ENCODE measurements around the gene SNX20. TPM values are rescaled to one million over a fixed set of nuclear protein-coding genes. Genes with fewer than 3 reads are reported as not detected.

SNX20 gene
- total and polyA plus RNA-seq, 2 donors (not counting 3 experiments of a cell fraction or from before 2014, with no cell fraction given): not detected

GRCh38 chr16:50632927-50633800 is 47.9 kb downstream of the SNX20 start:
- Histone ChIP-seq H3K4me2 (ENCODE audit: insufficient read depth, low read length) (no peak overlapping the region), H4K20me1 (replicated peaks; ENCODE audit: control insufficient read depth, extremely low read depth, insufficient read depth, low read length) (no peaks in the 10 kb centered on the region), H3K36me3 (ENCODE audit: control insufficient read depth in 2 of 2, extremely low read depth in 1 of 2, insufficient read depth in 2 of 2, low read length in 2 of 2) (no peaks in the 10 kb centered on the region), H3K9ac (replicated peaks; ENCODE audit: extremely low read depth, insufficient read depth, low read length) (no peak overlapping the region), H2AFZ (ENCODE audit: low read depth, low read length) (no peak overlapping the region), H3K79me2 (ENCODE audit: control insufficient read depth, insufficient read depth, low read length) (no peaks in the 10 kb centered on the region), H3K9me3 (replicated peaks; ENCODE audit: control insufficient read depth, insufficient read depth, low read length) (no peaks in the 10 kb centered on the region), H3K4me3 (replicated peaks in 1 of 3; ENCODE audit: insufficient read depth in 1 of 3, low read depth in 1 of 3, low read length in 3 of 3) (no peak overlapping the region), H3K27ac (ENCODE audit: insufficient read depth, low read depth, low read length) (no peak overlapping the region), H3K4me1 (ENCODE audit: control insufficient read depth, extremely low read depth, insufficient read depth, low read length) (no peaks in the 10 kb centered on the region), H3K9me1 (replicated peaks; ENCODE audit: control insufficient read depth, extremely low read depth, insufficient read depth, low read length) (no peaks in the 10 kb centered on the region), H3K27me3 (ENCODE audit: control insufficient read depth in 2 of 2, insufficient read depth in 2 of 2, low read length in 2 of 2) (no peaks in the 10 kb centered on the region)
- BruUV-seq (replicated peaks): no TSS peak
- POLR2A ChIA-PET: no interaction called here
- intact Hi-C loops (cut with micrococcal nuclease): no loop called here
- TF ChIP-seq MYC (IDR thresholded peaks at IDR 0.05; ENCODE audit: low read depth, low read length): no peak
- TF ChIP-seq, protein P1, sequence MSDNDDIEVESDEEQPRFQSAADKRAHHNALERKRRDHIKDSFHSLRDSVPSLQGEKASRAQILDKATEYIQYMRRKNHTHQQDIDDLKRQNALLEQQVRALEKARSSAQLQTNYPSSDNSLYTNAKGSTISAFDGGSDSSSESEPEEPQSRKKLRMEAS (IDR thresholded peaks at IDR 0.05; ENCODE audit: insufficient read depth, insufficient read length): no peak
- TF ChIP-seq POLR2A (IDR thresholded peaks at IDR 0.05; ENCODE audit: low read depth, low read length): no peak
- TF ChIP-seq POLR2AphosphoS5 (IDR thresholded peaks at IDR 0.05; ENCODE audit: insufficient read depth, low read depth, low read length): no peak
- no peak for TF ChIP-seq GATA2 (IDR thresholded peaks at IDR 0.05; ENCODE audit: insufficient read depth, insufficient read length, low read depth, low read length)
- no peak for TF ChIP-seq JUN (IDR thresholded peaks at IDR 0.05; ENCODE audit: borderline replicate concordance, insufficient read depth, insufficient read length, low read depth)
- CTCF ChIA-PET: no interaction called here
- dilution Hi-C loops (cut with MboI; ENCODE audit: extremely low pct_ligation_motif_present, low sequenced_read_pairs): no loop called here
- DNase-seq (ENCODE audit: low read depth, low spot score) (no peak), FAIRE-seq (no peak)

- Histone ChIP-seq H3K9me3 (replicated peaks; ENCODE audit: control insufficient read depth, insufficient read depth, low read length) (no peaks in the 10 kb centered on the region), H3K36me3 (ENCODE audit: control insufficient read depth in 2 of 2, extremely low read depth in 1 of 2, insufficient read depth in 2 of 2, low read length in 2 of 2) (no peaks in the 10 kb centered on the region), H3K9me1 (replicated peaks; ENCODE audit: control insufficient read depth, extremely low read depth, insufficient read depth, low read length) (no peaks in the 10 kb centered on the region), H3K4me3 (replicated peaks in 1 of 3; ENCODE audit: insufficient read depth in 1 of 3, low read depth in 1 of 3, low read length in 3 of 3) (no peak overlapping the region), H3K9ac (replicated peaks; ENCODE audit: extremely low read depth, insufficient read depth, low read length) (no peak overlapping the region), H4K20me1 (replicated peaks; ENCODE audit: control insufficient read depth, extremely low read depth, insufficient read depth, low read length) (no peaks in the 10 kb centered on the region), H2AFZ (ENCODE audit: low read depth, low read length) (no peak overlapping the region), H3K4me1 (ENCODE audit: control insufficient read depth, extremely low read depth, insufficient read depth, low read length) (no peaks in the 10 kb centered on the region), H3K4me2 (ENCODE audit: insufficient read depth, low read length) (no peak overlapping the region), H3K27me3 (ENCODE audit: control insufficient read depth in 2 of 2, insufficient read depth in 2 of 2, low read length in 2 of 2) (no peaks in the 10 kb centered on the region), H3K27ac (ENCODE audit: insufficient read depth, low read depth, low read length) (no peak overlapping the region), H3K79me2 (ENCODE audit: control insufficient read depth, insufficient read depth, low read length) (no peaks in the 10 kb centered on the region)
- ChIA-PET POLR2A (no interaction called here), CTCF (no interaction called here)
- FAIRE-seq (no peak), DNase-seq (ENCODE audit: low read depth, low spot score) (no peak)
- no TSS peak for BruUV-seq (replicated peaks)
- intact Hi-C loops (cut with micrococcal nuclease): no loop called here
- dilution Hi-C loops (cut with MboI; ENCODE audit: extremely low pct_ligation_motif_present, low sequenced_read_pairs): no loop called here
- no peak for TF ChIP-seq JUN (IDR thresholded peaks at IDR 0.05; ENCODE audit: borderline replicate concordance, insufficient read depth, insufficient read length, low read depth)
- no peak for TF ChIP-seq GATA2 (IDR thresholded peaks at IDR 0.05; ENCODE audit: insufficient read depth, insufficient read length, low read depth, low read length)
These were observed 49.0 kb downstream of the SNX20 start for GRCh38 chr16:50631985-50632576.
